ENCODE results near the gene MRPL14. TPM values are rescaled to one million over a fixed set of nuclear protein-coding genes. Genes with fewer than 3 reads are reported as not detected.
A peak's percentile ranks its signal among the peaks of the same experiment; 100 is the strongest.

The MRPL14 gene
- total RNA-seq, 1 donor from 2014 or later = 57.4 TPM

DNA sequence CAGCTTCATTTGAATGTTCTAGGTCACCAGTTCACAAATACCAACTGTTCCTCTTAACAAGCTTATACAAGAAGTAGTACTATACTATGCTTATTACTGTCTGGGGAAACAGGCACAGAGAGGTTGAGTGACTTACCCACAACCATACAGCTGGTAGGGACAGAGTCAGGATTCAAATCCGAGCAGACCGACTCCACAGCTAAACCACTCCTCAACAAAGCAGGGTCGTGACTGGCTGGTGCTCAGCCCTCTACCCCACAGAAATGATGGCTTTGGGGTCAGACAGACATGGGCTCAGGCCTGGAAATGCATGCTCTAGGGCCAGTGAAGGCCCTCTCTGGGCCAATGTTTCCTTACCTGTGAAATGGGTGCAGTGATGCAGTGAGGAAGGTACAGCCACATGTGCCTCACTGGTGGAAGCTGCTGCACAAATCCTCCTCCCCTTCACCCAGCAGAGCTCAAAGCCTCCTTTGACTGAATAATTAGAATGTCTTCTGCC, 63.6 kb downstream of the MRPL14 start:
- Histone ChIP-seq H3K36me3 (ENCODE audit: control insufficient read depth in 3 of 3, insufficient read depth in 3 of 3, low read length in 3 of 3) (no peaks in the 10 kb centered on the region), H3K4me1 (ENCODE audit: control insufficient read depth in 3 of 3, insufficient read depth in 3 of 3, low read length in 3 of 3) (peaks cover 40 to 66% (median 55%) of the 10 kb centered on the region in 3 donors), H3K4me3 (ENCODE audit: low read length in 3 of 3) (no peak overlapping the region), H3K9me3 (ENCODE audit: control insufficient read depth in 3 of 3, low read length in 3 of 3) (no peaks in the 10 kb centered on the region), H3K27me3 (ENCODE audit: control insufficient read depth in 3 of 3, insufficient read depth in 3 of 3, low read length in 3 of 3) (no peaks in the 10 kb centered on the region), H3K9ac (ENCODE audit: low read depth in 1 of 3, low read length in 3 of 3) (peak overlapping the region in 1 of 3 donors; percentile 25), H3K27ac (ENCODE audit: low read depth, low read length) (peak overlapping the region; percentile 36)

Other genes starting within 250 kb of the MRPL14 start
- 11.5 TPM for gene TMEM63B, start 102 bp upstream of the MRPL14 start, total RNA-seq
- 0.52 TPM for gene CAPN11, start 31.4 kb upstream of the MRPL14 start, total RNA-seq
- gene MYMX, start 89.5 kb upstream of the MRPL14 start, total RNA-seq = 7.3 TPM
- 14.6 TPM for gene SLC29A1, start 96.1 kb upstream of the MRPL14 start, total RNA-seq
- gene HSP90AB1, start 119.6 kb upstream of the MRPL14 start, total RNA-seq = 474 TPM
- gene SLC35B2, start 130.1 kb upstream of the MRPL14 start, total RNA-seq = 26.1 TPM
- 6.3 TPM for gene NFKBIE, start 138.1 kb upstream of the MRPL14 start, total RNA-seq
- not detected for gene TMEM151B, start 143.0 kb upstream of the MRPL14 start, total RNA-seq
- gene AARS2, start 185.9 kb upstream of the MRPL14 start, total RNA-seq = 9.9 TPM
- not detected for gene SPATS1, start 215.2 kb upstream of the MRPL14 start, total RNA-seq